NCI-H1694 (cell line): Measurements from ENCODE around the gene TMEM114.

Experiments
- DNase-seq: peaks from one replicate; lab custom pipeline; 2025; lab: John Stamatoyannopoulos, UW

Gene TMEM114

GRCh38 chr16:8611122-8611521 lies 20.8 kb upstream of the TMEM114 start:
- DNase-seq = no peak

- DNase-seq = no peak
These were observed 16.9 kb upstream of the TMEM114 start for GRCh38 chr16:8607214-8607613.

- DNase-seq = no peak
These were observed 15.2 kb upstream of the TMEM114 start for GRCh38 chr16:8605554-8605953.

- DNase-seq = no peak
These were observed 9.9 kb upstream of the TMEM114 start for GRCh38 chr16:8600144-8600775.

GRCh38 chr16:8596581-8596980 lies 6.3 kb upstream of the TMEM114 start:
- DNase-seq = no peak

- DNase-seq = no peak
These were observed 5.5 kb upstream of the TMEM114 start for GRCh38 chr16:8595783-8596182.

- no peak for DNase-seq
These were observed 3.9 kb upstream of the TMEM114 start for GRCh38 chr16:8594149-8594666.

GRCh38 chr16:8591451-8591850 lies 1.1 kb upstream of the TMEM114 start:
- no peak for DNase-seq

- DNase-seq = no peak
These were observed 500 bp upstream of the TMEM114 start for GRCh38 chr16:8590811-8591210.

GRCh38 chr16:8589057-8589899 lies 1.0 kb downstream of the TMEM114 start:
- no peak for DNase-seq

GRCh38 chr16:8588682-8589056 lies 1.6 kb downstream of the TMEM114 start:
- DNase-seq = no peak

GRCh38 chr16:8587065-8587464 lies 3.2 kb downstream of the TMEM114 start:
- DNase-seq = no peak

GRCh38 chr16:8585857-8586256 lies 4.5 kb downstream of the TMEM114 start:
- DNase-seq = no peak

- no peak for DNase-seq
These were observed 5.3 kb downstream of the TMEM114 start for GRCh38 chr16:8585041-8585440.

- DNase-seq = no peak
These were observed 6.6 kb downstream of the TMEM114 start for GRCh38 chr16:8583732-8584131.

GRCh38 chr16:8583199-8583598 lies 7.1 kb downstream of the TMEM114 start:
- DNase-seq = no peak

- no peak for DNase-seq
These were observed 8.3 kb downstream of the TMEM114 start for GRCh38 chr16:8581831-8582580.

- DNase-seq = no peak
These were observed 10.8 kb downstream of the TMEM114 start for GRCh38 chr16:8579559-8579958.

GRCh38 chr16:8577678-8578304 lies 12.5 kb downstream of the TMEM114 start:
- no peak for DNase-seq

GRCh38 chr16:8576141-8577004 lies 13.9 kb downstream of the TMEM114 start:
- DNase-seq = no peak

GRCh38 chr16:8575399-8575798 lies 14.9 kb downstream of the TMEM114 start:
- no peak for DNase-seq
